ENCODE measurements around the gene APLN.

The APLN gene

DNA sequence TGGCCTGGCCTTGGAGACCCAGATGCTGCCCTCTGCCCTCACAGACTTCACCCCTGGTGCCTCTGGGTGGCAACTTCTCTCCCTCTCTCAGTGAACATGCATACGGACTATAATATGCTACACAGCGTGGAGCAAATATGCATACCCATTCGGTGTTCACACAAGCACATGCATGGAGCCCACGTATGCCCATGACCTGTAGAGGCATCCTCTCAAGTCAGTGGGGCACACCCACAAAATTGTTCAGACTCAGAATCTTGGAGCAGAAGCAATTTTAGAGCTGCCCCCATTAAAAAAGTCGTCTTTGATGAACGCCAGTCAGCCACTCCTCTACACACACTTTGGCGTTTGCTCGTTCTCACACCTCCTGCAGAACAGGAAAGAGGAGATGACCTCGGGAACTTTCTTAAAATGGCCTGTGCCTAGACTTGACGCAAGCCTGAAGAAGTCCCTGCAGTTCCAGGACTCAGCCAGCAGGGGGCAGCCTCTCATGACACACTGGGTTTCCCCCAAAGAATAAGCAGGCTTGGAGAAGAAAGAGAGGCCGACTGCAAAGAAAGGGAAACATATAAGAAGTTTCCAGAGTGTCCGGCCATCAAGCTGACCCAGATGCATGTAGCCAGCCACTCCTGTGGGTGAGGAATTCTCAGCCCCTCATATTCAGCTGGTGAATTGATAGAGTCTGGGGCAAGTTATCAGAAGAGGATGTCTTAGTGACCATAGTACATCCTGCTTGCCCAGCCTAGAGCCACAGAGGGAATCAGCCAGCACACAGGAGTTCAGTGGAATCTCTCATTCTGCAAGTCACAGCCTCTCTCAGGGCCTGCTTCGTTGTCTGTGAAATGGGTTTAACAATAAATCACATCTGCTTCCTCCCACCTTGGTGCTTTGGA is 17.3 kb downstream of the APLN start:
- DNase-seq (ENCODE audit: insufficient read length) = peak; percentile 53
- peak; percentile 94 for FAIRE-seq
- no peak for TF ChIP-seq POLR2A (IDR thresholded peaks at IDR 0.05; ENCODE audit: low read depth, low read length)
- no peak for TF ChIP-seq POLR2AphosphoS5 (IDR thresholded peaks at IDR 0.05; ENCODE audit: low read depth, low read length)
- TF ChIP-seq TAF1 (IDR thresholded peaks at IDR 0.05; ENCODE audit: borderline replicate concordance, low read depth, low read length) = no peak

DNA sequence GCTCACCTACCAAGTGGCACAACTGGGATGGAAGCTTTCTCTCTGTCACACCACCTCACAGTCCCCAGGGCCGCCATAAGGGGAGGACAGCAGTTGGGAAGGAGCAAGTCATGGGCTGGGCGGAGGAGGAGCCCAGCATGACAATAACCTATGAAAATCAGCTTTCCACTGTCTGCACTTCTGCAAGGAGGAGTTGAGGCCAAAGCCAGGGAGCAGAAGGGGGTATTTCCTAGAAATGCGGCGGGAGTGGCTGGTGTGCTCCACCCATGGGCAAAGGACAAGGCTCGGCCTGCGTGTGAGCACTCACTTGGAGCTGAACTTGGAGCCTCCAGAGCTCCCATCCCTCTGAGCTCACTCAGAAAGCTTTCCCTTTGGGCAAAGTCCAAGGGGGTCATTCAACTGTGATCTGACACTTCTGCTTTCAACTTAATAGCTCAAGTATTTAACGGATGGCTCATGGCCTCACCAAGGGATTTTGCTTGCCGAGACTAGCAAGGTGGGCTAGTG is 18.5 kb downstream of the APLN start:
- TF ChIP-seq POLR2AphosphoS5 (IDR thresholded peaks at IDR 0.05; ENCODE audit: low read depth, low read length) (no peak), POLR2A (IDR thresholded peaks at IDR 0.05; ENCODE audit: low read depth, low read length) (no peak), TAF1 (IDR thresholded peaks at IDR 0.05; ENCODE audit: borderline replicate concordance, low read depth, low read length) (no peak)
- DNase-seq (ENCODE audit: insufficient read length) = no peak
- no peak for FAIRE-seq

GRCh38 chrX:129634541-129634940 is 20.2 kb downstream of the APLN start:
- TF ChIP-seq POLR2A (IDR thresholded peaks at IDR 0.05; ENCODE audit: low read depth, low read length) = no peak
- TF ChIP-seq TAF1 (IDR thresholded peaks at IDR 0.05; ENCODE audit: borderline replicate concordance, low read depth, low read length) = no peak
- no peak for DNase-seq (ENCODE audit: insufficient read length)
- FAIRE-seq = no peak

DNA sequence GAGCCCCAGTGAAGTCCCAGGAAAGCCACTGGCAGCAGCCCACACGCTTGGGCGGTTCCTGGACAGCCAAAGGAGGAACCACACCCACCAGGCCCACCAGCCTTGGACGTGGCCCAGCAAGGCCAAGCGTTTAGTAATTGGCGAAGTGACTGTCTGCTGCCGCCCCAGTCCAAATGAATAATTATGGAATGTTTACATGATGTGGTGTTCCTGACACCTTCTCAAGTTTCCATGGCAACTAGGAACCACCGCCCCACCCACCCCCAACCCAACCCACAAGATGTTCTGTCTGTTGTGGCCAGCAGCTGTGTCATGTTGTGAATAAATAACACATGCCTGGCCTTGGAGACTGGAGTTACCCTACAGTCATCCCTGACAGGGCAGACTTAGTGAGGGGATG is 22.3 kb downstream of the APLN start:
- FAIRE-seq (no peak), DNase-seq (ENCODE audit: insufficient read length) (no peak)
- TF ChIP-seq POLR2A (IDR thresholded peaks at IDR 0.05; ENCODE audit: low read depth, low read length) = no peak
- no peak for TF ChIP-seq POLR2AphosphoS5 (IDR thresholded peaks at IDR 0.05; ENCODE audit: low read depth, low read length)
- no peak for TF ChIP-seq TAF1 (IDR thresholded peaks at IDR 0.05; ENCODE audit: borderline replicate concordance, low read depth, low read length)

DNA sequence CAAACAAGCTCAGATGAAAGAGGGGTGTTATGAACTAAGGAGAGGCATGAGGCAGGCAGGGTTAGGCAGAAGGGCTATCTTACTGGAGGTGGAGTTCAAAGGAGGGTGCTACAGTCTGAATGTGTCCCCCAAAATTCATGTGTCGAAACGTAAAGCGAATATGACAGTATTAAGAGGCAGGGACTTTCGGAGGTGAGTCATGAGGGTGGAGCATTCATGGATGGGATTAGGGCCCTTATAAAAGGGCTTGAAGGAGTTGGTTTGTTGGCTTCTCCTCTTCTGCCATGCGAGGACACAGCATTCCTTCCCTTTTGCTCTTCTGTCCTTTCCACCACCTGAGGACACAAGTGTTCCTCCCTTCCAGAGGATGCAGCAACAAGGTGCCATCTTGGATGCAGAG is 22.9 kb downstream of the APLN start:
- DNase-seq (ENCODE audit: insufficient read length) (no peak), FAIRE-seq (no peak)
- TF ChIP-seq POLR2A (IDR thresholded peaks at IDR 0.05; ENCODE audit: low read depth, low read length) (no peak), TAF1 (IDR thresholded peaks at IDR 0.05; ENCODE audit: borderline replicate concordance, low read depth, low read length) (no peak), POLR2AphosphoS5 (IDR thresholded peaks at IDR 0.05; ENCODE audit: low read depth, low read length) (no peak)

DNA sequence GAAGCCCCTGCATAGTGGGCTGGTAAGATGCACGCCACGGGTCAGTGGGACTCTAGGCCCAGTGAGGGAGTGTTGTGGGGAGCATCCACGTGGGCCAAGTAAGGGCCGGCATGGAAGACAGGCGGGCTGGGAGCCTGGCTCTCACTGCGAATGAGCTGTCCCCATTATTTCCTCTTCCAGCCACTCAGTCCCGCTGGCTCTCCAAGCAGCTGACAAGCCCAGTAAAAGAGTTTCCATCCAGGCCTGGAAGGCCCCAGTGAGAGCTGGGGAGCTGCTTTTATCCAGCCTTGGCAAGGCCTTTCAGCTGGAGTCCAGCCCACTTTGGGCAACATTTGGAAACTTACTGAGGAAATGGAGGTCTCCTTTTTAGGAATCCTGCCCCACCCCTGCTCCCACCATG is 24.9 kb downstream of the APLN start:
- no peak for FAIRE-seq
- no peak for DNase-seq (ENCODE audit: insufficient read length)
- TF ChIP-seq POLR2AphosphoS5 (IDR thresholded peaks at IDR 0.05; ENCODE audit: low read depth, low read length) = no peak
- TF ChIP-seq TAF1 (IDR thresholded peaks at IDR 0.05; ENCODE audit: borderline replicate concordance, low read depth, low read length) = no peak
- TF ChIP-seq POLR2A (IDR thresholded peaks at IDR 0.05; ENCODE audit: low read depth, low read length) = no peak

- FAIRE-seq = no peak
- TF ChIP-seq POLR2A (IDR thresholded peaks at IDR 0.05; ENCODE audit: low read depth, low read length) = no peak
- no peak for TF ChIP-seq TAF1 (IDR thresholded peaks at IDR 0.05; ENCODE audit: borderline replicate concordance, low read depth, low read length)
- no peak for TF ChIP-seq POLR2AphosphoS5 (IDR thresholded peaks at IDR 0.05; ENCODE audit: low read depth, low read length)
These were observed 28.7 kb downstream of the APLN start for GRCh38 chrX:129626026-129626425.

GRCh38 chrX:129622757-129623301 is 31.9 kb downstream of the APLN start:
- TF ChIP-seq POLR2AphosphoS5 (IDR thresholded peaks at IDR 0.05; ENCODE audit: low read depth, low read length) (no peak), TAF1 (IDR thresholded peaks at IDR 0.05; ENCODE audit: borderline replicate concordance, low read depth, low read length) (no peak)
- DNase-seq (ENCODE audit: insufficient read length) (no peak), FAIRE-seq (no peak)

More at GRCh38 chrX:129626026-129626425, 28.7 kb downstream of the APLN start:
- no peak for DNase-seq (ENCODE audit: insufficient read length)

GRCh38 chrX:129618997-129619396 is 35.8 kb downstream of the APLN start:
- FAIRE-seq (no peak), DNase-seq (ENCODE audit: insufficient read length) (no peak)
- TF ChIP-seq POLR2A (IDR thresholded peaks at IDR 0.05; ENCODE audit: low read depth, low read length) = no peak
- TF ChIP-seq POLR2AphosphoS5 (IDR thresholded peaks at IDR 0.05; ENCODE audit: low read depth, low read length) = no peak
- no peak for TF ChIP-seq TAF1 (IDR thresholded peaks at IDR 0.05; ENCODE audit: borderline replicate concordance, low read depth, low read length)

DNA sequence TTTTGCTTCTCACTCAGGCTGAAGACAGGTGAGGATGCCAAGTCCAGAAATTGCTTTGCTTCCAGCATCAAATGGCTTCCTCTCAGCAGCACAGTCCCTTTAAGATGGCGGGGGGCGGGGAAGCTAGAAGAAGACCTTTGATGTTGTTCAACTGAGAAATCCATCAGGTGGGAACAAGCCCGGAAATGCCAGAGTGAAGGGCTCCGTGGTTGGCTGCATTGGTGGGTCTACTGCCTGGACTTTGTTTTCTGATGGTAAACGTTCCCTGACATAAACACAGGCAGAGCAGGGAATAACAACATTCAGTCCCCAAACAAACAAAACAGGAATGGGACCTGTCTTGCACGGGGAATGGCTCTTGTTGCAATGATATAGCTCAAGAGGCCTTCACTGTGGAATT is 37.3 kb downstream of the APLN start:
- no peak for DNase-seq (ENCODE audit: insufficient read length)
- no peak for FAIRE-seq
- no peak for TF ChIP-seq POLR2AphosphoS5 (IDR thresholded peaks at IDR 0.05; ENCODE audit: low read depth, low read length)
- TF ChIP-seq TAF1 (IDR thresholded peaks at IDR 0.05; ENCODE audit: borderline replicate concordance, low read depth, low read length) = no peak
- no peak for TF ChIP-seq POLR2A (IDR thresholded peaks at IDR 0.05; ENCODE audit: low read depth, low read length)

- no peak for DNase-seq (ENCODE audit: insufficient read length)
- no peak for FAIRE-seq
- no peak for TF ChIP-seq TAF1 (IDR thresholded peaks at IDR 0.05; ENCODE audit: borderline replicate concordance, low read depth, low read length)
- no peak for TF ChIP-seq POLR2A (IDR thresholded peaks at IDR 0.05; ENCODE audit: low read depth, low read length)
- no peak for TF ChIP-seq POLR2AphosphoS5 (IDR thresholded peaks at IDR 0.05; ENCODE audit: low read depth, low read length)
These were observed 40.1 kb downstream of the APLN start for GRCh38 chrX:129614481-129615255.
